ENCODE results near the gene SLC5A11. TPM values are rescaled to one million over a fixed set of nuclear protein-coding genes. Genes with fewer than 3 reads are reported as not detected.

The SLC5A11 gene
- total RNA-seq, 1 experiment from 2014 or later, result 0.51 TPM

- no peaks in the 10 kb centered on the region for H3K27me3 ChIP-seq (ENCODE audit: low read length)
- no peak overlapping the region for H3K4me2 ChIP-seq (ENCODE audit: low read length)
- POLR2A ChIA-PET (ENCODE audit: unreplicated experiment), result no interaction called here
- no peak overlapping the region for H3K27ac ChIP-seq (ENCODE audit: low read length)
- BruUV-seq (replicated peaks), result no TSS peak
- H3K4me3 ChIP-seq (ENCODE audit: low read length), result no peak overlapping the region
- peaks cover under 1% of the 10 kb centered on the region; the same call in 1 of the 2 replicates for H3K4me1 ChIP-seq (ENCODE audit: insufficient read depth, low read length)
- H3F3A ChIP-seq (ENCODE audit: low read length, unreplicated experiment), result no peaks in the 10 kb centered on the region
- intact Hi-C loops (cut with micrococcal nuclease), result no loop called here
- CTCF ChIA-PET, result no interaction called here
- DNase-seq, result no peak
- H3K36me3 ChIP-seq (ENCODE audit: low read depth, low read length), result peaks cover 4% of the 10 kb centered on the region; the same call in 1 of the 2 replicates
- no peaks in the 10 kb centered on the region for H4K20me1 ChIP-seq (ENCODE audit: low read length)
- no peak for ATAC-seq
- H3K9ac ChIP-seq (ENCODE audit: low read length), result no peak overlapping the region
- TF ChIP-seq EZH2phosphoT487 (IDR thresholded peaks at IDR 0.05; ENCODE audit: borderline replicate concordance, low read length) (no peak), EZH2 (IDR thresholded peaks at IDR 0.05; ENCODE audit: low read length, unreplicated experiment) (no peak), CTCF (conservative IDR thresholded peaks at IDR 0.05; ENCODE audit: low read depth, low read length) (no peak)
- H2AFZ ChIP-seq (ENCODE audit: low read length), result no peak overlapping the region
- no peaks in the 10 kb centered on the region for H3K9me2 ChIP-seq (replicated peaks; ENCODE audit: low read length)
- H3K79me2 ChIP-seq (ENCODE audit: low read length), result no peaks in the 10 kb centered on the region
- no peaks in the 10 kb centered on the region for H3K9me3 ChIP-seq (ENCODE audit: low read length)
Measured at GRCh38 chr16:24829153-24829552, 16.6 kb upstream of the SLC5A11 start.

- Histone ChIP-seq H3K27me3 (ENCODE audit: low read length) (no peaks in the 10 kb centered on the region), H3K27ac (ENCODE audit: low read length) (no peak overlapping the region), H3K36me3 (ENCODE audit: low read depth, low read length) (no peaks in the 10 kb centered on the region), H3K4me3 (ENCODE audit: low read length) (no peak overlapping the region), H3K4me2 (ENCODE audit: low read length) (no peak overlapping the region), H3K9me2 (replicated peaks; ENCODE audit: low read length) (no peaks in the 10 kb centered on the region), H2AFZ (ENCODE audit: low read length) (no peak overlapping the region), H3K9ac (ENCODE audit: low read length) (no peak overlapping the region), H4K20me1 (ENCODE audit: low read length) (no peaks in the 10 kb centered on the region), H3K4me1 (ENCODE audit: insufficient read depth, low read length) (peaks cover 3% of the 10 kb centered on the region), H3F3A (ENCODE audit: low read length, unreplicated experiment) (no peaks in the 10 kb centered on the region), H3K79me2 (ENCODE audit: low read length) (no peaks in the 10 kb centered on the region), H3K9me3 (ENCODE audit: low read length) (no peaks in the 10 kb centered on the region)
- intact Hi-C loops (cut with micrococcal nuclease), result loop anchor here (10.0 kb wide), 2 partner anchors 71 to 181 kb away; partner anchors contain the start of gene ARHGAP17
- no TSS peak for BruUV-seq (replicated peaks)
- no peak for DNase-seq
- CTCF ChIA-PET, result interaction anchor here (0.6 kb wide), 1 partner anchor 119 kb away, joined by 3 read pairs; no protein-coding TSS in a partner anchor
- no peak for ATAC-seq
- no peak for TF ChIP-seq EZH2phosphoT487 (IDR thresholded peaks at IDR 0.05; ENCODE audit: borderline replicate concordance, low read length)
- TF ChIP-seq CTCF (conservative IDR thresholded peaks at IDR 0.05; ENCODE audit: low read depth, low read length), result no peak
- no peak for TF ChIP-seq EZH2 (IDR thresholded peaks at IDR 0.05; ENCODE audit: low read length, unreplicated experiment)
- POLR2A ChIA-PET (ENCODE audit: unreplicated experiment), result interaction anchor here (0.6 kb wide), 1 partner anchor 23 kb away, joined by 6 read pairs; no protein-coding TSS in a partner anchor
Measured at GRCh38 chr16:24833352-24833751, 12.4 kb upstream of the SLC5A11 start.
